GM06990 (cell line): ENCODE measurements around the gene RNF4.

ENCODE experiments used
- DNase-seq: peaks from one replicate; pipeline ENCODE4 v3.0.0-alpha.2; 2011; ENCODE audit not compliant: insufficient read length; ENCODE audit errors: extremely low read depth
- H3K27me3 ChIP-seq: replicated peaks from 2 replicates; pipeline ENCODE4 v1.6.0; 2011; ENCODE audit warnings: low read length; ENCODE audit not compliant: control insufficient read depth, insufficient read depth
- H3K36me3 ChIP-seq: 2 replicates; pipeline ENCODE4 v1.5.1; 2011; ENCODE audit warnings: low read length; ENCODE audit not compliant: control insufficient read depth, insufficient read depth
- H3K4me3 ChIP-seq: replicated peaks from 2 replicates; pipeline ENCODE4 v1.5.1; 2011; ENCODE audit warnings: low read depth, mild to moderate bottlenecking, control low read depth, low read length
- CTCF ChIP-seq: IDR thresholded peaks from 2 replicates; pipeline ENCODE4 v1.5.1; 2011; ENCODE audit warnings: low read length, control low read depth, mild to moderate bottlenecking, inconsistent platforms; ENCODE audit not compliant: insufficient read depth, poor library complexity, severe bottlenecking

RNF4 gene

GRCh38 chr4:2484993-2485392, 16.1 kb downstream of the RNF4 start:
- H3K36me3 ChIP-seq = peaks cover 4% of the 10 kb centered on the region
- no peaks in the 10 kb centered on the region for H3K27me3 ChIP-seq
- H3K4me3 ChIP-seq = no peak overlapping the region
- peak; percentile 75 for DNase-seq
- no peak for TF ChIP-seq CTCF

DNA sequence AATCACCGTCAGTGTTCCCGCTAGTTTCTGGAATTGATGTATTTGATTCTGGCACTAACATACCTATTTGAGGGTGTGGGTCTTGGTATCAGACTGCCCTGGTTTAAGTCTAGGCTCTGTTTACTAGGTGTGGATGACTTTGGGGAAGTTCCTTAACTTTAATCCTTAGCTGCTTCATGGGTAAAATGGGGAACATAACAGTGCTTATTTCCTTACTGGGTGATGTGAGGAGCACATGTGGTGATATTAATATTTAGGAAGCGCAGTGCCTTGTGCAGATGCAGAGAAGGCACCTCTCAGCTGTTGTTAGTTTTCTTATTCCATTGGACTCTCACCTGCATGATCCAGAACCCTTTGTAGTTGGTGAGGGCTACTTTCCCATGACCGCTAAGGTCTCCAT, 17.1 kb downstream of the RNF4 start:
- H3K36me3 ChIP-seq = peaks cover 9% of the 10 kb centered on the region
- no peak for TF ChIP-seq CTCF

GRCh38 chr4:2486981-2487380, 18.1 kb downstream of the RNF4 start:
- peaks cover 10% of the 10 kb centered on the region for H3K36me3 ChIP-seq

More for the DNA sequence above, 17.1 kb downstream of the RNF4 start:
- Histone ChIP-seq H3K4me3 (no peak overlapping the region), H3K27me3 (no peaks in the 10 kb centered on the region)
- DNase-seq = no peak

GRCh38 chr4:2487632-2488031, 18.7 kb downstream of the RNF4 start:
- DNase-seq = no peak
- no peak overlapping the region for H3K4me3 ChIP-seq
- H3K36me3 ChIP-seq = peaks cover 16% of the 10 kb centered on the region
- TF ChIP-seq CTCF = no peak
- no peaks in the 10 kb centered on the region for H3K27me3 ChIP-seq

More at GRCh38 chr4:2486981-2487380, 18.1 kb downstream of the RNF4 start:
- Histone ChIP-seq H3K27me3 (no peaks in the 10 kb centered on the region), H3K4me3 (no peak overlapping the region)
- no peak for DNase-seq
- TF ChIP-seq CTCF = no peak

DNA sequence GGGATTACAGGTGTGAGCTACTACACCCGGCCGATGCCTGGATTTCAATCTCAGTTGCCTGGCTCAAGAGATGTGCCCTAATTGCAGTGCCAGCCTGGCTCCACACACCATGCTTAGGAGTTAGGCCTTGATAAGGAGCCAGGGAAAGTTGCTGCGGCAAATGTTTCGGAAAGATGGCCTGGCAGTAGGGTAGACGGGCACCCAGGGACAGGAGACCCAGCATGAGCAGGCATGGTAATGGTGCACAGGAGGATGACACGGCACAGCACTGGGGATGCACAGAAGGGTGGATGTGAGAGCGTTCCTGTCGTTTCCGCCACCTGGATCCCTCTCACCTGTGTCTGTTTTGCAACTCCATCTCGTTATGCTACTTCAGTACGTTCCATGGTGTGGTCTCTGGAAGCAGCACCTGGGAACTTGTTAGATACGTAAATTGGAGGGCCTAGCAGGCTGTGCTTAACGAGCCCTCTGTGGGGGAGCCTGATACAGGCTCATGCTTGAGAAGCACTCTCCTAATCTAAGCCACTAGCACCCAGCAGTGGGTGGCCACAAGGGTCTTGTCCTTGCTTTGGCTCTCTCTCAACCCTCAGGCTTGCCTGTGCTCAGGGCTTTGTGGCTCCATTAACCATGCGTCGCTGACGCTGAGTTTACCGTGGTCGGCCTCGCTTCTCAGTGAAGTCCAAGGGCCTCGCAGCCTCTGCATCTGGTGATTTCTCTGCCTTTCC, 20.3 kb downstream of the RNF4 start:
- DNase-seq = no peak
- Histone ChIP-seq H3K27me3 (no peaks in the 10 kb centered on the region), H3K36me3 (peaks cover 20% of the 10 kb centered on the region), H3K4me3 (no peak overlapping the region)
- TF ChIP-seq CTCF = no peak

GRCh38 chr4:2489841-2490552, 21.1 kb downstream of the RNF4 start:
- Histone ChIP-seq H3K4me3 (no peak overlapping the region), H3K36me3 (peaks cover 20% of the 10 kb centered on the region), H3K27me3 (no peaks in the 10 kb centered on the region)
- no peak for DNase-seq
- no peak for TF ChIP-seq CTCF
